GM18526 (cell line): ENCODE measurements around the gene TAB2.

ENCODE experiments used
- POLR2A ChIP-seq: IDR thresholded peaks from 3 replicates; pipeline ENCODE4 v1.6.1; 2011; ENCODE audit not compliant: insufficient read length; ENCODE audit errors: extremely low read depth

Gene TAB2

GRCh38 chr6:149372062-149372461 is 54.5 kb downstream of the TAB2 start:
- no peak for TF ChIP-seq POLR2A

GRCh38 chr6:149373511-149373910 is 56.0 kb downstream of the TAB2 start:
- TF ChIP-seq POLR2A: no peak

- TF ChIP-seq POLR2A: no peak
These were observed 62.5 kb downstream of the TAB2 start for GRCh38 chr6:149379977-149380376.

- no peak for TF ChIP-seq POLR2A
These were observed 63.0 kb downstream of the TAB2 start for GRCh38 chr6:149380523-149380922.

- TF ChIP-seq POLR2A: no peak
These were observed 65.9 kb downstream of the TAB2 start for GRCh38 chr6:149383371-149383770.

GRCh38 chr6:149384464-149384863 is 67.0 kb downstream of the TAB2 start:
- TF ChIP-seq POLR2A: no peak

GRCh38 chr6:149385998-149386646 is 68.6 kb downstream of the TAB2 start:
- no peak for TF ChIP-seq POLR2A

GRCh38 chr6:149387779-149388512 is 70.4 kb downstream of the TAB2 start:
- TF ChIP-seq POLR2A: no peak

- TF ChIP-seq POLR2A: no peak
These were observed 72.2 kb downstream of the TAB2 start for GRCh38 chr6:149389509-149390297.

- TF ChIP-seq POLR2A: no peak
These were observed 74.6 kb downstream of the TAB2 start for GRCh38 chr6:149392093-149392492.

- TF ChIP-seq POLR2A: no peak
These were observed 75.0 kb downstream of the TAB2 start for GRCh38 chr6:149392535-149392934.

GRCh38 chr6:149393002-149393679 is 75.6 kb downstream of the TAB2 start:
- no peak for TF ChIP-seq POLR2A

- no peak for TF ChIP-seq POLR2A
These were observed 77.7 kb downstream of the TAB2 start for GRCh38 chr6:149395185-149395584.

GRCh38 chr6:149397384-149397783 is 79.9 kb downstream of the TAB2 start:
- TF ChIP-seq POLR2A: no peak

GRCh38 chr6:149400050-149400449 is 82.5 kb downstream of the TAB2 start, which contains the start of gene SUMO4:
TSS of gene SUMO4 (plus strand) at chr6:149400262. CDS start at chr6:149400392, 130 bp downstream.
- TF ChIP-seq POLR2A: no peak

GRCh38 chr6:149403534-149403933 is 86.0 kb downstream of the TAB2 start:
- no peak for TF ChIP-seq POLR2A
